ENCODE results near the gene RPUSD3. TPM values are rescaled to one million over a fixed set of nuclear protein-coding genes. Genes with fewer than 3 reads are reported as not detected.
"Not testable (repeated sequence)": the region's sequence is repeated elsewhere in the genome, so short reads cannot be mapped to it uniquely, and the experiment has no call there.

Gene RPUSD3
- total RNA-seq, 1 donor from 2014 or later: 21.1 TPM

- ATAC-seq (no peak), DNase-seq (ENCODE audit: low spot score) (no peak)
These were observed 22.8 kb upstream of the RPUSD3 start for GRCh38 chr3:9866639-9867038.

DNA sequence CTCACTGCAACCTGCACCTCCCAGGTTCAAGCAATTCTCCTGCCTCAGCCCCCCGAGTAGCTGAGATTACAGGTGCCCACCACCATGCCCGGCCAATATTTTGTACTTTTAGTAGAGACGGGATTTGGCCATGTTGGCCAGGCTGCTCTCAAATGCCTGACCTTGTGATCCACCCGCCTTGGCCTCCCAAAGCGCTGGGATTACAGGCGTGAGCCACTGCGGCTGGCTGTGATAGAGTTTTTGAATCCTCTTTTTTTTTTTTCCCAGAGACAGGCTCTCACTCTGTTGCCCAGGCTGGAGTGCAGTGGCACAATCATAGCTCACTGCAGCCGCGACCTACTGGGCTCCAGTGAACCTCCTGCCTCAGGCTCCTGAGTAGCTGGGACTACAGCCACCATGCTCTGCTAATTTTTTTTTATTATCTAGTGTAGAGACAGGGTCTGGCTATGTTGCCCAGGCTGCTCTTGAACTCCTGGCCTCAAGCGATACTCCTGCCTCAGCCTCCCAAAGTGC lies 21.4 kb upstream of the RPUSD3 start:
- not testable (repeated sequence) for DNase-seq (ENCODE audit: low spot score); ATAC-seq

- DNase-seq (ENCODE audit: low spot score) (no peak), ATAC-seq (no peak)
These were observed 20.6 kb upstream of the RPUSD3 start for GRCh38 chr3:9864200-9864927.

DNA sequence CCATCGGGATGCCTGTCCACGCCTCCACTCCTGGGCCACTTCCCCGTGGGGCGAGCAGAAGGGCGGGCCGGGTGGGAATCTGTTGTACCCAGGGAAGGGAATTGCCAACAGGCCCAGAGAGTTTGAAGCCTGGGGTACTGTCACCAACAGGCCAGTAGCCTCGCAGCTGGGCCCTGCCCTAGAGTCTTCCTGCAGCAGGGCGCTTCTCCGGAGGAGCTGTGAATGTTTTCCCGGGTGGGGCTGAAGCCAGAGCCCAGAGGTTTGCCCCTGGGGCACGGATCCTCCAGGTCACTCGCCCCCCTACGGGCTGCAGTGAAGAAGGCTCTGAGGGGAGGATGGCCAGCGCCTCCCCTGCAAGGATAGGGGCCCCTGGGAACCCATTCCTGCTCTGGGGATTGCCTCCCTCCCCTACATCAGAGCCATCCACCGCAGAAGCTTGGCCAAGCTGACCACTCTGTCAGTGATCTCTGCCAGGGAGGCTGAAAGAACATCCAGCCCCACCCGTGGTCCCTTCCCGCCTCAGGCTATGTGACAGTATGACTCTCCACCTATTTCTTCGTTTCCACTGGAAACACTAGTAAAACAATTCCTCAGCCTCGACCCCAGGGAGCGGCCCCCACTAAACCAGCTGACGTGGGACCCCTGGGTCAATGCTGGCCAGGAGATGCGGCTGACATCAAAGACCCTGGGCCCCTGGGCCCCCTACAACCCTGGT lies 19.4 kb upstream of the RPUSD3 start:
- DNase-seq (ENCODE audit: low spot score) (no peak), ATAC-seq (no peak)

DNA sequence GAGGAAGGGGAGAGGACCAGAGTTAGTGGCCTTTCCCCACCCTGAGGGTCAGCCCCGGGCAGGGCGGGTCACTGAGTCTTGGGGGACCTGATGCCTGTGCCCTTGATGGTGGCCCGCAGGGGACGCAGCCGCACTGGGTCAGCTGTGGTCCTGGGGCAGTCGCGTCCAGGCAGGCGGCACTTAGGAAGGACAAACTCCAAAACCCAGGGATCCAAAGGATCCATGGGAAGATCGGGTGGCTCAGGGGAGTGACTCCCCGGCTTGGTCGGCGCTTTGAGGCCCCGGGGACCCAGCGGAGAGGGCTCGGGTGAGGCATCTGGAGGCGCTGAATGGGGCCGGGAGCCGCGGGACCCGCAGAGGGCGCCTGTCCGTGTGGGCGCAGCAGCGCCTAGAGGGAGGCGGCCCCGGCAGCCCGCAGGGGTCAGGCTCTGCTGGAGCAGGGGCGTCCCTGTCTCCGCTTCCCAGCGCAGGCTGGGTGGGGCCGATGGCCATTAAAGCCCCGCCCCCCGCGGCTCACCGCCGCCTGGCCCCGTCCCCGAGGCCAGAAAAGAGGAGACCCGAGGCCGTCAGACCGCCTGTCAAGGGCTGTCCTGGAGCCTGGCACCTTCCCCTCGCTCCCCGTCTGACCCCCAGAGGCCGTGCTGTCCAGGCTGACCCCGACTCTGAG lies 18.7 kb upstream of the RPUSD3 start:
- ATAC-seq: peak; percentile 94
- DNase-seq (ENCODE audit: low spot score): peak; percentile 60

- ATAC-seq: no peak
These were observed 17.9 kb upstream of the RPUSD3 start for GRCh38 chr3:9861626-9862130.

DNA sequence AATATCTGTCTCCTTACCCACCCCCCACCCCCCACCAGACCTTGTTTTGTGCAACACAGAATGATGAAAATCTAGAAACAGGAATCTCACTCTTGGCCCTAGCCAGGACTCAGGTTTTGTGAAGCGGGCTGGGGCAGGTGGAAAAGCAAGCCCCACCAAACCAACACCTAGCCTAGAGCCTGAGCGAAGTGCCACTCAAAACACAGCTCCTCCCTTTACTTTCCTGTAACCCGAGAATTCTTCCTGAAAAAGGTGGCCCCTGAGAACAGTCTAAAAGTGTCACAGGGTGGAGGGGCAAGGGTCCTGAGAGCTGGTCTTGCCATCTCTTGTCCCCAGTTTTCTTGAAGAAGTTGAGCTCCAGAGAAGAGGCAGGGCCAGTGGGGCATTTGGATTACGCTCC lies 17.4 kb upstream of the RPUSD3 start:
- no peak for DNase-seq (ENCODE audit: low spot score)
- no peak for ATAC-seq

More at GRCh38 chr3:9861626-9862130, 17.9 kb upstream of the RPUSD3 start:
- DNase-seq (ENCODE audit: low spot score): no peak

DNA sequence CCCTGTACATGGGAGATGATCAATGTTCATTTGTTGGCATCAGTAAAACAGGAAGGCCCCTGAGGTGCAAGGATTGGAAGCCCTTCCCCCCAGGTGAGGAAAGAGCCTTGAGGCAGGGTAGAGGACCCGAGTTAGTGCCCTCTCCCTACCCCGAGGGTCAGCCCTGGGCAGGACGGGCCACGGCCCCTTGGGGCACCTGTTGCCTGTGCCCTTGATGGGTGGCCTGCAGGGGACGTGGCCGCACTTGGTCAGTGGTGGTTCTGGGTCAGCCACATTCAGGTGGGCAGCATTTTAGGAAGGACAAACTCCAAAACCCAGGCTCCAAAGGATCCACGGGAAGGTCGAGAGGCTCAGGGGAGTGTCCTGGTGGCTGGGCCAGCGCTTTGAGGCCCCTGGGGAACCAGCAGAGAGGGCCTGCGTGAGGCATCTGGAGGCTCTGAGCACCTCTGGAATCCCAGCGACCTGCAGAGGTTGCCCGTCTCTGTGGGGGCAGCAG lies 15.8 kb upstream of the RPUSD3 start:
- DNase-seq (ENCODE audit: low spot score) (no peak), ATAC-seq (no peak)

DNA sequence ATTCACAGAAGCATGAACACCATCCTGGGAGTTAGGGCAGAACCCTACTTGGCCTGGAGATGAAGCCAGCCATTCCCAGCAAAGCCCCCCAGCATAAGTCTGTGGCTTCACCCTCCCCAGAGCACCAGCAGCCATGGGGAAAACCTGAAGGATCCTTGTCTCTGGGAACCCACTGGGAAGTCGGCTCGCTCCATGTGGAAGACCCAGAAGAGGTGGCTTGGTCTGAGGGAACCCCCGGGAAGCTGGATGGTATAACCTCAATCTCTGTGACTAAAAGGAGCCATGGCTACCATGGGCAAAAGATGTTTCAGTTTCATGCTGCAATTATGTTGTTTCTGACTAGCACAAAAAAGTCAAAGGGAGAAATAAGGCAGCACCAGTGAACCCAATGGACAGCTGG lies 11.8 kb upstream of the RPUSD3 start:
- no peak for DNase-seq (ENCODE audit: low spot score)
- no peak for ATAC-seq

DNA sequence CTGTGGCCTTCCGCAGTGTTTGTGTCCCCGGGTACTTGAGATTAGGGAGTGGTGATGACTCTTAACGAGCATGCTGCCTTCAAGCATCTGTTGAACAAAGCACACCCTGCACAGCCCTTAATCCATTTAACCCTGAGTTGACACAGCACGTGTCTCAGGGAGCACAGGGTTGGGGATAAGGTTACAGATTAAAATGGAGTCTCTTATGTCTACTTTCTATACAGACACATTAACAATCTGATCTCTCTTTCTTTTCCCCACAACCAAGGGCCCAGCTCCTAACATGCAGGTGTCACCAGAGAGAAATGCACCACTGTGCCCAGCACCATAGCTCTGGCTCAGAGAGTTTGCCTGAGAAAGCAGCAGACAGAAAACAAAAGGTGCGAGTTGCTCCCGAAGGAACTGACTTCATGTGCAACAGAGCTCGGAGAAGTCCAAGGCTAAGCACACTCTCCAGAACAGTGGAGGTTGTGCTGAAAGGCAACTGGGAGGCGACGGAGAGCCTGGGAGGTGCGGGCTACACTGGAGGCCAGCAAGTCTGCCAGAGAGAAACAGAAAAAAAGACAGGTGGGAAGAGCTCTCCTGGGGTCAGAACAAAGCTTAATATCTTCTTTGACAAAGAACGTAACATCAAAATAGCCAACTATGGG lies 10.6 kb upstream of the RPUSD3 start:
- DNase-seq (ENCODE audit: low spot score); ATAC-seq: not testable (repeated sequence)

- DNase-seq (ENCODE audit: low spot score) (no peak), ATAC-seq (no peak)
These were observed 8.7 kb upstream of the RPUSD3 start for GRCh38 chr3:9852528-9852927.

DNA sequence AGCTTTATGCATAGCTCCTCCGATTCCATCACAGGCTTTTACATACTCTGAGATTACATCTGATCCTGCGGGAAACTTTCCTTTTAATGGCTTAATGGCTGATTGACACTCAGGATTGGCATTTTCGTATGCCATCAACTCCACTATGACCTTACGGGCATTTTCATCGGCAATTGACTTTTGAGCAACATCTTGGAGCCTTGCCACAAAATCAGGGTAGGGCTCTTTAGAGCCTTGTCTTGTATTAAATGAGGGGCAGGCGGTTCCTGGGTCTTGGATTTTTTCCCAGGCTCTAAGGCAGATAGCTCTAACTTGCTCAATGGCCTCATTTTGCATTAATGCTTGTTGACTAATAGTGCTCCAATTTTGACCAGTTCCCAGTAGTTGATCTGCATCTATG lies 8.1 kb upstream of the RPUSD3 start:
- ATAC-seq: not testable (repeated sequence)
- DNase-seq (ENCODE audit: low spot score): peak; percentile 68

DNA sequence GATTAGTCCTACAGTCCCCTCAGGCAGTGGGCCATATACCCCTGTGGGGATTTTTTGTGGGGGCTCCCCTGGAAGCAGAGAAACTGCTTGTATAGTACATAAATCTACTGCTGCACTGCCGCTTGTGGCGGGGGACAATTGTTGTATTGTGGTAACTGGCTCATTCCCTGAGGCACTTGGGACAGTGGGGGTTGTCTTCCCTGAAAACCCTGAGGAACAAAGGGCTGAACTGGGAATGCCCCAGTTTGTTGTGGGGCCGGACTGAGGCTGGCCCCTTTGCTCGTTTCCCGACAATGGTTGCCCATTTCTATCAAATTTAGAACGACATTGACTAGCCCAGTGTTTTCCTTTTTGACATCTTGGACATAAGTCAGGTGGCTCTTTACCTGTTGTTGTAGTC lies 7.6 kb upstream of the RPUSD3 start:
- not testable (repeated sequence) for DNase-seq (ENCODE audit: low spot score)

GRCh38 chr3:9848860-9849259 lies 5.1 kb upstream of the RPUSD3 start:
- not testable (repeated sequence) for DNase-seq (ENCODE audit: low spot score); ATAC-seq

More for the DNA sequence above, 7.6 kb upstream of the RPUSD3 start:
- ATAC-seq: not testable (repeated sequence)

GRCh38 chr3:9847870-9848269 lies 4.1 kb upstream of the RPUSD3 start:
- DNase-seq (ENCODE audit: low spot score); ATAC-seq: not testable (repeated sequence)

GRCh38 chr3:9846931-9847488 lies 3.2 kb upstream of the RPUSD3 start:
- DNase-seq (ENCODE audit: low spot score): no peak
- ATAC-seq: no peak

GRCh38 chr3:9846231-9846630 lies 2.4 kb upstream of the RPUSD3 start:
- no peak for ATAC-seq
- DNase-seq (ENCODE audit: low spot score): no peak

- ATAC-seq (no peak), DNase-seq (ENCODE audit: low spot score) (no peak)
These were observed 2.8 kb downstream of the RPUSD3 start for GRCh38 chr3:9841015-9841414.

DNA sequence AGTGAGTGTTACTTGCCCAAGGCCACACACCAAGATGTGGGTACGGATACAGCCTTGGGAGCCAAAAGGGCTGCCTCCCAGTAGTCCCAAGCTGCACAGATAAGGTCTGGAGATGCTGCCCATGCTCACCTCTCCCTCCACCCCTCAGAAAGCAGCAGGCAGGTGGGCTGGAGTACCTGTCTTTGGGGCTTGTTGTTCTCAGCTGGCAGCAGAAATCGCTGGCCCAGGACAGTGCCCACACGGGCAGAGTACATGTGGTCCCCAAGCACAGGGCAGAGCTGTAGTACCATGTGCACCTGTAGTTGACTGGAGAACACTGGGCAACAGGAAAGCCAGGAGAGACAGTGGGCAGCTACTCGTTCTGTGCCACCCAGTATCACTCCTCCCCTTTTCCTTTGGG lies 5.0 kb downstream of the RPUSD3 start:
- no peak for DNase-seq (ENCODE audit: low spot score)
- no peak for ATAC-seq
